ENCODE results near the gene TMEM178B.

DNA sequence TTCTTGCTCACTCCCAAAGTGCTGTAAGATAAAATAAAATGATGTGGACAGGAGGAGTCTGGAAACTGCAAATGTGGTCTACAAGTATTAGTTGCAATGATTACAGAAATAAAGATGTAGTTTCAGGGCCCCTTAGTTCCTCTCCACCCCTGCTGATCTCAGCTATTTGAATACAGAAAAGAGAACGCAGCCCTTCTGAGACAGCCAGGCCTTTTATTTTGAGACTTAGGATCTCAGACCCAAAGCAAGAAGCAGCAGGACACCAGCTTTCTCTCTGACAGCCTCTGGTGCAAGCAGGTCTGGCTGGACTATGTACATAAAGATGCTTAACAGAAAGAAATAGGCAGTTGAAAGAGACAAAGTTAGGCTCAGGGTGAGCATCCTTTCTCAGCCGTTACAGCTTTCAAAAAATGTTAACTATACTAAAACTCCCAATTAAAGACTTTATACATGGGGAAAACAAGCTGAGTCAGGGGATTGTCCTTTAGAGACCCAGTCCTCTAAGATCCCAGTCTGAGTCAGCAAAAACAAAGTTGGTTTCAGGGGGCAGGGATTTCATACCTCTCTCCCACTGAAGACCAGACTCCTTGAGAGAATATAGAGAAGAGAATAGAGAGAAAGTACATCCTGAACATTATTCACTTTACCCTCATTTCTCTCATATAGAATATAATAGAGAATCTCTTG, 220.4 kb downstream of the TMEM178B start:
- TF ChIP-seq, protein P1, sequence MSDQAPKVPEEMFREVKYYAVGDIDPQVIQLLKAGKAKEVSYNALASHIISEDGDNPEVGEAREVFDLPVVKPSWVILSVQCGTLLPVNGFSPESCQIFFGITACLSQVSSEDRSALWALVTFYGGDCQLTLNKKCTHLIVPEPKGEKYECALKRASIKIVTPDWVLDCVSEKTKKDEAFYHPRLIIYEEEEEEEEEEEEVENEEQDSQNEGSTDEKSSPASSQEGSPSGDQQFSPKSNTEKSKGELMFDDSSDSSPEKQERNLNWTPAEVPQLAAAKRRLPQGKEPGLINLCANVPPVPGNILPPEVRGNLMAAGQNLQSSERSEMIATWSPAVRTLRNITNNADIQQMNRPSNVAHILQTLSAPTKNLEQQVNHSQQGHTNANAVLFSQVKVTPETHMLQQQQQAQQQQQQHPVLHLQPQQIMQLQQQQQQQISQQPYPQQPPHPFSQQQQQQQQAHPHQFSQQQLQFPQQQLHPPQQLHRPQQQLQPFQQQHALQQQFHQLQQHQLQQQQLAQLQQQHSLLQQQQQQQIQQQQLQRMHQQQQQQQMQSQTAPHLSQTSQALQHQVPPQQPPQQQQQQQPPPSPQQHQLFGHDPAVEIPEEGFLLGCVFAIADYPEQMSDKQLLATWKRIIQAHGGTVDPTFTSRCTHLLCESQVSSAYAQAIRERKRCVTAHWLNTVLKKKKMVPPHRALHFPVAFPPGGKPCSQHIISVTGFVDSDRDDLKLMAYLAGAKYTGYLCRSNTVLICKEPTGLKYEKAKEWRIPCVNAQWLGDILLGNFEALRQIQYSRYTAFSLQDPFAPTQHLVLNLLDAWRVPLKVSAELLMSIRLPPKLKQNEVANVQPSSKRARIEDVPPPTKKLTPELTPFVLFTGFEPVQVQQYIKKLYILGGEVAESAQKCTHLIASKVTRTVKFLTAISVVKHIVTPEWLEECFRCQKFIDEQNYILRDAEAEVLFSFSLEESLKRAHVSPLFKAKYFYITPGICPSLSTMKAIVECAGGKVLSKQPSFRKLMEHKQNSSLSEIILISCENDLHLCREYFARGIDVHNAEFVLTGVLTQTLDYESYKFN (CRISPR knock-in tag; conservative IDR thresholded peaks at IDR 0.05) = no peak
- no peak for TF ChIP-seq ZBTB8A (CRISPR knock-in tag; IDR thresholded peaks at IDR 0.05; ENCODE audit: borderline replicate concordance, low read depth)
- TF ChIP-seq SOX6 (IDR thresholded peaks at IDR 0.05) = no peak
- TF ChIP-seq SOX6 (CRISPR knock-in tag; IDR thresholded peaks at IDR 0.05) = no peak
- no peak for TF ChIP-seq ZKSCAN1 (IDR thresholded peaks at IDR 0.05; ENCODE audit: low read length)

Measured in HepG2 (cell line).